GM23338 (cell line): ENCODE results near the gene ALG14. TPM values are rescaled to one million over a fixed set of nuclear protein-coding genes. Genes with fewer than 3 reads are reported as not detected.

Experiments used
- ATAC-seq: fragments of 200-7000 bp; cut with Tn5 transposase; 3 replicates; pipeline ENCODE4 v1.9.1; 2020
- DNase-seq: peaks from one replicate; pipeline ENCODE4 v3.0.0-alpha.2; 2015; ENCODE audit warnings: low spot score
- H2AFZ ChIP-seq: fragments of 200-600 bp; sonication (generic); 2 replicates; pipeline ENCODE4 v1.8.0; 2016; ENCODE audit warnings: antibody characterized with exemption, mild to moderate bottlenecking, moderate library complexity
- H3F3A ChIP-seq: fragments of 200-600 bp; sonication (generic); replicated peaks from 2 replicates; pipeline ENCODE4 v1.8.0; 2017; ENCODE audit warnings: antibody characterized with exemption, mixed run types, low read depth
- H3K27ac ChIP-seq: fragments of 200-600 bp; sonication (generic); 2 replicates; pipeline ENCODE4 v1.6.1; 2016; ENCODE audit warnings: low read depth
- H3K27me3 ChIP-seq: fragments of 200-600 bp; sonication (generic); 2 replicates; pipeline ENCODE4 v1.8.0; 2016; ENCODE audit warnings: mild to moderate bottlenecking, mixed run types, moderate library complexity; ENCODE audit not compliant: insufficient read depth
- H3K36me3 ChIP-seq: fragments of 200-600 bp; sonication (generic); 2 replicates; pipeline ENCODE4 v1.8.0; 2016; ENCODE audit warnings: mild to moderate bottlenecking; ENCODE audit not compliant: insufficient read depth
- H3K4me1 ChIP-seq: fragments of 200-600 bp; sonication (generic); 2 replicates; pipeline ENCODE4 v1.8.0; 2016; ENCODE audit warnings: mild to moderate bottlenecking, moderate library complexity; ENCODE audit not compliant: insufficient read depth
- H3K4me2 ChIP-seq: fragments of 200-600 bp; sonication (generic); 2 replicates; pipeline ENCODE4 v1.7.1; 2017; ENCODE audit warnings: mixed run types
- H3K4me3 ChIP-seq: fragments of 200-600 bp; sonication (generic); 2 replicates; pipeline ENCODE4 v1.6.1; 2016; ENCODE audit warnings: mixed run types
- H3K79me2 ChIP-seq: fragments of 200-600 bp; sonication (generic); replicated peaks from 2 replicates; pipeline ENCODE4 v1.8.0; 2017; ENCODE audit warnings: mild to moderate bottlenecking; ENCODE audit not compliant: insufficient read depth
- H3K9me2 ChIP-seq: fragments of 200-600 bp; sonication (generic); 2 replicates; pipeline ENCODE4 v1.8.0; 2017; ENCODE audit not compliant: insufficient read depth
- H4K20me1 ChIP-seq: fragments of 200-600 bp; sonication (generic); replicated peaks from 2 replicates; pipeline ENCODE4 v1.8.0; 2017; ENCODE audit warnings: mild to moderate bottlenecking; ENCODE audit not compliant: insufficient read depth
- H3K27ac Mint-ChIP-seq: 2 replicates; pipeline ENCODE4 v1.8.0; 2020; ENCODE audit warnings: inconsistent platforms, mild to moderate bottlenecking, moderate library complexity, mixed read lengths
- H3K27me3 Mint-ChIP-seq: 3 replicates; pipeline ENCODE4 v1.8.0; 2022; ENCODE audit warnings: low read depth, mild to moderate bottlenecking, moderate library complexity, mixed read lengths, inconsistent platforms; ENCODE audit not compliant: insufficient read depth, poor library complexity
- H3K36me3 Mint-ChIP-seq: 3 replicates; pipeline ENCODE4 v1.8.0; 2021; ENCODE audit warnings: low read depth, mild to moderate bottlenecking, inconsistent platforms, moderate library complexity, mixed read lengths
- H3K4me1 Mint-ChIP-seq: 3 replicates; pipeline ENCODE4 v1.8.0; 2020; ENCODE audit warnings: mild to moderate bottlenecking, inconsistent platforms, mixed read lengths
- H3K4me3 Mint-ChIP-seq: 3 replicates; pipeline ENCODE4 v1.8.0; 2021; ENCODE audit warnings: moderate library complexity, mild to moderate bottlenecking, inconsistent platforms, mixed read lengths
- H3K9me3 Mint-ChIP-seq: 3 replicates; pipeline ENCODE4 v1.8.0; 2020; ENCODE audit warnings: moderate library complexity, mild to moderate bottlenecking, inconsistent platforms, mixed read lengths
- EZH2 ChIP-seq: fragments of 200-600 bp; sonication (generic); IDR thresholded peaks from one replicate; pipeline ENCODE4 v1.8.0; 2017; ENCODE audit warnings: antibody characterized with exemption, mild to moderate bottlenecking, low read depth; ENCODE audit not compliant: unreplicated experiment
- EZH2phosphoT487 ChIP-seq: fragments of 200-600 bp; sonication (generic); IDR thresholded peaks from one replicate; pipeline ENCODE4 v1.8.1; 2018; ENCODE audit warnings: antibody characterized with exemption; ENCODE audit not compliant: unreplicated experiment
- JUNB ChIP-seq: IDR thresholded peaks from one replicate; pipeline ENCODE4 v1.6.1; 2016; ENCODE audit warnings: antibody characterized with exemption; ENCODE audit not compliant: unreplicated experiment
- ZNF114 ChIP-seq: fragments of 250-450 bp; sonication (Bioruptor Pico); IDR thresholded peaks from 2 replicates; pipeline ENCODE4 v1.5.0; 2020; ENCODE audit warnings: mild to moderate bottlenecking, moderate library complexity
- ZNF331 ChIP-seq: fragments of 250-450 bp; sonication (Bioruptor Pico); IDR thresholded peaks from 2 replicates; pipeline ENCODE4 v1.5.0; 2020; ENCODE audit warnings: low read depth, mild to moderate bottlenecking, moderate library complexity
- polyA plus RNA-seq: library from polyadenylated mRNA; unstranded; fragments of >200 nt; fragmentation: Nextera tagmentation; extraction: Ambion mirVana; gene quantifications from 2 replicates; pipeline ENCODE4 v1.2.1, GENCODE V29; 2016
- total RNA-seq: library from RNA; depleted of rRNA; stranded (reverse); fragments of >200 nt; shearing (Covaris generic); gene quantifications from 2 replicates; pipeline ENCODE4 v1.2.3, GENCODE V29; 2014
- TF ChIP-seq, protein P1 (sequence below): fragments of 250-450 bp; sonication (Bioruptor Pico); IDR thresholded peaks from 2 replicates; pipeline ENCODE4 v1.5.0; 2020; ENCODE audit warnings: mild to moderate bottlenecking, moderate library complexity

Gene ALG14
- total and polyA plus RNA-seq, 2 experiments from 2014 or later = 0.42 to 2.8 TPM

DNA sequence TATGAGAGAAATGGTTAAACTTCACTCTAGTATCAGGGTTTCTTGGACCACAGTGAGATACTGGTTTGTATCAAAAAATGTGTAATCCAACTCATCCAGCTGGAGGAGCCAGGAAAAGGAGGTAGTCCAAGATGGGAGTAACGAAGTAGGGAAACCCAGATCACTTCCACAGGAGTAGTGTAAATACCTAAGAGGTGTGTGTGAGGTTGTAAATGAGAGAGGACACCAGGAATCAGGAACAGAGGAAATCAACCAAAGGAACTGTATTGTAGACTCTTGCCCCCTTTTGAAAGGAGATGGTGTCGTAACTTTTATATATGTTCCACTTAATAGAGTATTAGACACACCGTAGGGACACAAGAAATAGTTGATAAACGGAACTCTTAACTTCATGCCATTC, 24.7 kb upstream of the ALG14 start:
- H3K9me2 ChIP-seq = 0 out of 2 replicates have a peak, but pooled peaks cover 3% of the 10 kb centered on the region
- no peaks in the 10 kb centered on the region for H3K27me3 ChIP-seq
- DNase-seq (no peak), ATAC-seq (no peak)
- H3K9me3 Mint-ChIP-seq = no peaks in the 10 kb centered on the region
- no peaks in the 10 kb centered on the region; the same call in 2 of the 3 replicates for H3K4me1 Mint-ChIP-seq
- no peaks in the 10 kb centered on the region for H3K79me2 ChIP-seq
- no peaks in the 10 kb centered on the region for H4K20me1 ChIP-seq
- no peaks in the 10 kb centered on the region for H3K36me3 Mint-ChIP-seq
- H3K4me2 ChIP-seq = no peak overlapping the region
- H3K27ac Mint-ChIP-seq = no peak overlapping the region
- H2AFZ ChIP-seq = no peak overlapping the region; the same call in 1 of the 2 replicates
- H3K27ac ChIP-seq = no peak overlapping the region
- H3K4me1 ChIP-seq = no peaks in the 10 kb centered on the region
- no peaks in the 10 kb centered on the region for H3K27me3 Mint-ChIP-seq
- H3F3A ChIP-seq = no peaks in the 10 kb centered on the region
- no peaks in the 10 kb centered on the region for H3K36me3 ChIP-seq
- TF ChIP-seq EZH2 = no peak
- TF ChIP-seq ZNF331 (CRISPR knock-in tag) = no peak
- TF ChIP-seq ZNF114 (CRISPR knock-in tag) = no peak
- TF ChIP-seq, protein P1, sequence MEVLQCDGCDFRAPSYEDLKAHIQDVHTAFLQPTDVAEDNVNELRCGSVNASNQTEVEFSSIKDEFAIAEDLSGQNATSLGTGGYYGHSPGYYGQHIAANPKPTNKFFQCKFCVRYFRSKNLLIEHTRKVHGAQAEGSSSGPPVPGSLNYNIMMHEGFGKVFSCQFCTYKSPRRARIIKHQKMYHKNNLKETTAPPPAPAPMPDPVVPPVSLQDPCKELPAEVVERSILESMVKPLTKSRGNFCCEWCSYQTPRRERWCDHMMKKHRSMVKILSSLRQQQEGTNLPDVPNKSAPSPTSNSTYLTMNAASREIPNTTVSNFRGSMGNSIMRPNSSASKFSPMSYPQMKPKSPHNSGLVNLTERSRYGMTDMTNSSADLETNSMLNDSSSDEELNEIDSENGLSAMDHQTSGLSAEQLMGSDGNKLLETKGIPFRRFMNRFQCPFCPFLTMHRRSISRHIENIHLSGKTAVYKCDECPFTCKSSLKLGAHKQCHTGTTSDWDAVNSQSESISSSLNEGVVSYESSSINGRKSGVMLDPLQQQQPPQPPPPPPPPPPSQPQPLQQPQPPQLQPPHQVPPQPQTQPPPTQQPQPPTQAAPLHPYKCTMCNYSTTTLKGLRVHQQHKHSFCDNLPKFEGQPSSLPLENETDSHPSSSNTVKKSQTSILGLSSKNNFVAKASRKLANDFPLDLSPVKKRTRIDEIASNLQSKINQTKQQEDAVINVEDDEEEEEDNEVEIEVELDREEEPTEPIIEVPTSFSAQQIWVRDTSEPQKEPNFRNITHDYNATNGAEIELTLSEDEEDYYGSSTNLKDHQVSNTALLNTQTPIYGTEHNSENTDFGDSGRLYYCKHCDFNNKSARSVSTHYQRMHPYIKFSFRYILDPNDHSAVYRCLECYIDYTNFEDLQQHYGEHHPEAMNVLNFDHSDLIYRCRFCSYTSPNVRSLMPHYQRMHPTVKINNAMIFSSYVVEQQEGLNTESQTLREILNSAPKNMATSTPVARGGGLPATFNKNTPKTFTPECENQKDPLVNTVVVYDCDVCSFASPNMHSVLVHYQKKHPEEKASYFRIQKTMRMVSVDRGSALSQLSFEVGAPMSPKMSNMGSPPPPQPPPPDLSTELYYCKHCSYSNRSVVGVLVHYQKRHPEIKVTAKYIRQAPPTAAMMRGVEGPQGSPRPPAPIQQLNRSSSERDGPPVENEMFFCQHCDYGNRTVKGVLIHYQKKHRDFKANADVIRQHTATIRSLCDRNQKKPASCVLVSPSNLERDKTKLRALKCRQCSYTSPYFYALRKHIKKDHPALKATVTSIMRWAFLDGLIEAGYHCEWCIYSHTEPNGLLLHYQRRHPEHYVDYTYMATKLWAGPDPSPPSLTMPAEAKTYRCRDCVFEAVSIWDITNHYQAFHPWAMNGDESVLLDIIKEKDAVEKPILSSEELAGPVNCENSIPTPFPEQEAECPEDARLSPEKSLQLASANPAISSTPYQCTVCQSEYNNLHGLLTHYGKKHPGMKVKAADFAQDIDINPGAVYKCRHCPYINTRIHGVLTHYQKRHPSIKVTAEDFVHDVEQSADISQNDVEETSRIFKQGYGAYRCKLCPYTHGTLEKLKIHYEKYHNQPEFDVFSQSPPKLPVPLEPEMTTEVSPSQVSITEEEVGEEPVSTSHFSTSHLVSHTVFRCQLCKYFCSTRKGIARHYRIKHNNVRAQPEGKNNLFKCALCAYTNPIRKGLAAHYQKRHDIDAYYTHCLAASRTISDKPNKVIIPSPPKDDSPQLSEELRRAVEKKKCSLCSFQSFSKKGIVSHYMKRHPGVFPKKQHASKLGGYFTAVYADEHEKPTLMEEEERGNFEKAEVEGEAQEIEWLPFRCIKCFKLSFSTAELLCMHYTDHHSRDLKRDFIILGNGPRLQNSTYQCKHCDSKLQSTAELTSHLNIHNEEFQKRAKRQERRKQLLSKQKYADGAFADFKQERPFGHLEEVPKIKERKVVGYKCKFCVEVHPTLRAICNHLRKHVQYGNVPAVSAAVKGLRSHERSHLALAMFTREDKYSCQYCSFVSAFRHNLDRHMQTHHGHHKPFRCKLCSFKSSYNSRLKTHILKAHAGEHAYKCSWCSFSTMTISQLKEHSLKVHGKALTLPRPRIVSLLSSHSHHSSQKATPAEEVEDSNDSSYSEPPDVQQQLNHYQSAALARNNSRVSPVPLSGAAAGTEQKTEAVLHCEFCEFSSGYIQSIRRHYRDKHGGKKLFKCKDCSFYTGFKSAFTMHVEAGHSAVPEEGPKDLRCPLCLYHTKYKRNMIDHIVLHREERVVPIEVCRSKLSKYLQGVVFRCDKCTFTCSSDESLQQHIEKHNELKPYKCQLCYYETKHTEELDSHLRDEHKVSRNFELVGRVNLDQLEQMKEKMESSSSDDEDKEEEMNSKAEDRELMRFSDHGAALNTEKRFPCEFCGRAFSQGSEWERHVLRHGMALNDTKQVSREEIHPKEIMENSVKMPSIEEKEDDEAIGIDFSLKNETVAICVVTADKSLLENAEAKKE (CRISPR knock-in tag) = no peak
- no peak for TF ChIP-seq EZH2phosphoT487
- no peak for TF ChIP-seq JUNB
- no peak overlapping the region for H3K4me3 Mint-ChIP-seq
- H3K4me3 ChIP-seq = no peak overlapping the region
